MM.1S (cell line): ENCODE data around the gene STX4.

ENCODE experiments used
- CTCF ChIP-seq: fragments of 300-600 bp; sonication (generic); IDR thresholded peaks from 2 replicates; pipeline ENCODE4 v1.5.1; 2016; ENCODE audit warnings: antibody characterized with exemption, low read length, mixed read lengths
- EZH2 ChIP-seq: fragments of 300-600 bp; sonication (generic); optimal IDR thresholded peaks from 2 replicates; pipeline ENCODE3; 2017; ENCODE audit warnings: low read depth, mild to moderate bottlenecking, antibody characterized with exemption, low read length, mixed read lengths
- EZH2phosphoT487 ChIP-seq: fragments of 300-600 bp; sonication (generic); IDR thresholded peaks from 2 replicates; pipeline ENCODE4 v1.6.1; 2018; ENCODE audit warnings: antibody characterized with exemption, low read length

DNA sequence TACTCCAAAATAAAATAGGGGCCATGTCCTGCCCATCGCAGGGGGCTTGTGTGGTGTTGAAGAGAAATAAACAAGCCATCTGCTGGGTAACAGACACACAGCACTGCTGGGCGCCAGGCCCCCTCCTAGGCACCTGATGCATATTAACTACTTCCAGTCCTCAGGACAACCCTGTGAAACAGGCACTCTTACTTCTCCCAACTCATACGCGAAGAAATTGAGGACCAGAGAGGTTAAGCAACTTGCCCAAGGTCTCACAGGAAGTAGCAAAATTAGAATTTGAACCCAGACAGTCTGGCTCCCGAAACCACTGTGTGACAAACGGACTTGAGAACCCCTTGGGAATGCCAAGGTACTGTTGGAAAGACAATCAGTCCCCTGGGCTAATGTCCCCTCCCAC lies 25.7 kb upstream of the STX4 start:
- TF ChIP-seq EZH2 (no peak), CTCF (no peak), EZH2phosphoT487 (no peak)
